ENCODE data around the gene CEP44.
"Not testable (repeated sequence)": the region's sequence is repeated elsewhere in the genome, so short reads cannot be mapped to it uniquely, and the experiment has no call there.

CEP44 gene, protein sequence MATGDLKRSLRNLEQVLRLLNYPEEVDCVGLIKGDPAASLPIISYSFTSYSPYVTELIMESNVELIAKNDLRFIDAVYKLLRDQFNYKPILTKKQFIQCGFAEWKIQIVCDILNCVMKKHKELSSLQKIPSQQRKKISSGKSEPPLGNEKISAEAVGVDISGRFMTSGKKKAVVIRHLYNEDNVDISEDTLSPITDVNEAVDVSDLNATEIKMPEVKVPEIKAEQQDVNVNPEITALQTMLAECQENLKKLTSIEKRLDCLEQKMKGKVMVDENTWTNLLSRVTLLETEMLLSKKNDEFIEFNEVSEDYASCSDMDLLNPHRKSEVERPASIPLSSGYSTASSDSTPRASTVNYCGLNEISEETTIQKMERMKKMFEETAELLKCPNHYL
- 3.6 to 24.3 (median 13.9) reads per million in 17 experiments for total RNA-seq

DNA sequence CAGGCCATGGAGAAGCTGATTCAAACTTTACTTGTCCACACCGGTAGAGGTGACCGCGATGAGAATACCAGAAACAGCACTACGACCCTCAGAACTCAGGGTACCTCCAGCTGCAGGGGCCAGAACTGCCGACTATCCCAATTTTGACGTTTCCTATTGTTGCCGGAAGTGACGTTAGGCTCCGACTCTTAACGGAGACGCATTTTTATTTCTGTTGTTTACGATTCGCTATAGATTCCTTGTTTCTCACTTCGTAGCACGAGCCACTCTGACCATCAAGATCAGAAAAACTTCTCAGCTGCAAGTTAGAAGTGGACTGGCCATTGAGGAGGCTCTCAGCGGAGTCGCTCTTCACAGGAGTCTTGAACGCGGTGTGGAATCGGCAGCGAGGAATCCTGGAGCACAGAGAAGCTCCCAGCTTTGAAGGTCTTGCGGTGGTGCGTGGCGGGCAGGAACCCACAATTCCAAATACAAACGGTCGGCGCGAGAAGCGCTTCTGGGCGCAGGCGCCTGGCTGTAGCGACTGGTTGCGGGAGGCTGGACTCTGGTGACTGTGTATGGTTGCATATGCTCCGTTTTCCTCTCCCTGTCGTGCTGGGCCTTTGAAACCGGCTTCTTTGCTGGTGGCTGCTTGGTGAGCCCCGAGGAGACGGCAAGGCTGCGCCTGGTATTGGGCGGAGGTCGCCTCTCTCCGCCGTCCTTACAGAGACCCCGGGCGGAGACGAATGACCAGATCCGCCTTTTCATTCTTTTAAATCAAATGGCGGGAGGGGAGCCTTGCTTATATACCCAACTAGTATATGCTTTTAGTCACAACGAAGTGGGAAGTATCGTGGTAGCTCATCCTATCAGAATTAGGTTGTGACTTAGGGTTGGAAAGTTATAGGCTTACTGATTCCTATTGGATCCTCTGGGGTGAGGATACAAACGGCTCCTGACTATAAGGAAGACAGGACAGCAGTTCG, at the start of gene CEP44, which contains the start of gene FBXO8:
TSS of gene CEP44 (plus strand) at position 405 of the 965 bp plus-strand sequence. CDS start 15,211 bp downstream, outside the sequence.
TSS of gene FBXO8 (minus strand) at position 161 of the 965 bp plus-strand sequence. CDS start 20,575 bp downstream, outside the sequence.
- DNase-seq, result peak; percentile 76 to 87 (median 84)

- DNase-seq, result no peak
Measured at GRCh38 chr4:174236359-174236758, 47.4 kb upstream of the CEP44 start.

DNA sequence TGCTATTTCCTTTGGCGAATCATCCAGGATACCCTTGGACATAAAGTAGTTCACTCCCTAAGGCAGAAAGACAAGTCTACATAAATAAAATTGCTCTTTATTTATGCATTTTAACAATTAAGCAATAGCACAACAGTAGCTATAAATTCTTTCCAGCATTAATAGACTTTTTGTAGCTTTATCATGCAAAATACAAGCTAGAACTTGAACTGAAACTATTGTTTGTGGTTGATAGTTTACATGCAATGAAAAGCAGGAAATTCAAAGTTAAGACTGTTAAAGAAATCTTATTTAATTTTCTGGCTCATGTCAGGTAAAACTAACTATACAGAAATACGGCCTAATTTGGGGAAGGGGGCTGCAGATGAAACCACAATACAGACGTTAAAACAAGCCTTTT, 42.5 kb upstream of the CEP44 start:
- DNase-seq, result no peak

GRCh38 chr4:174244441-174244840, 39.3 kb upstream of the CEP44 start:
- no peak for DNase-seq

DNA sequence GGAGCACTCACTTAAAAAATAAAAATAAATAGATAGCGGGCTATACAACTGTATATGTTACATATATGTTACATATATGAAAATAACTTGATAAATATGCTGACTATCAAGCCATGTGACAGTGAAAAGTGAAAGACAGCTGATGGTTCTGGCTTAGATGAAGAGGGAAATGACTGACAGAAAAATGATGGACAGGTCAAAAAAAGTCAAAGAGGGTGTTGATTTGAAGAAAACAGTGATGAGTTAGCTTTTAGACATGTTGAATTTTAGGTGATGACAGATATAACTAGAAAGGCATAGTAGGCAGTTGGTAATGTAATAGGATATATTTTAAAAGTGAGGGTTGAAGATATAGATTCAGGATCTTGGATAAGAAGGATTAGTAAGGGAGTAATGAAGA, 38.0 kb upstream of the CEP44 start:
- DNase-seq, result no peak

- DNase-seq, result no peak
Measured at GRCh38 chr4:174248407-174248806, 35.3 kb upstream of the CEP44 start.

GRCh38 chr4:174252412-174252811, 31.3 kb upstream of the CEP44 start:
- DNase-seq, result no peak

DNA sequence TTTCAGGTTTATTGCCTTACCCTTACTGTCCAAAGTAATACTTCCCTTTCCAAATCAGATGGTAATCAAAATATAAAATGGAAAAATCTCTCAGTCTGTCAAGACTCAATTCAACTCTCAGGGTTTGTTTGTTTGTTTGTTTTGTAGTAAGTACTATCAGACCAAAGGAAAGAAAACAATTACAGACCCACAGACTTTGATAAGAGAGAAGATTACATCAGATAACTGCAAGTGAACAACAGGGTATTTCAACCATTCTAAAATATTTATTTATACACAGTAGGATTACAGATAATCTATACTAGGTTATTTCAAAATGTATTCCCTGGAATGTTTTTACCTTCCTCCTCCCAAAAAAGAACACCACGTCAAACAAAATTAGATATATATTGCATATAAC, 29.1 kb upstream of the CEP44 start:
- DNase-seq, result no peak

- no peak for DNase-seq
Measured at GRCh38 chr4:174255374-174255773, 28.3 kb upstream of the CEP44 start.

DNA sequence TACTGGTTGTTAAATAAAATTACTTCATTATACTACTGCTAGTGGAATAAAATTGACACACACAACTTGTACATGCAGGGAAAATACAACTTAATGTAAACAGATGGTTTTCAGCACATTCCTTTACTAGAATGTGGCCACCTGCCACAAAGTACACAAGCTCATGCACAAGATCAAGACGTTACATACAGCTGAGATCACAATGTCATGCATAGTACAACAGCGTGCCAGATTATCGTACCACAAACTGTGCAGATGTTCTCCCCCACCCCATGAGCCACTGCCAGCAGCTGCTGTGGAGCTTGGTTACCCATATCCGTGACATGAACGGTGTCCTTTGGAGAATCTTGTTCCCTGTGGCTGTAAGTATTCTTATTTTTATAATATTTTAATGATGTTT, 27.9 kb upstream of the CEP44 start:
- no peak for DNase-seq

DNA sequence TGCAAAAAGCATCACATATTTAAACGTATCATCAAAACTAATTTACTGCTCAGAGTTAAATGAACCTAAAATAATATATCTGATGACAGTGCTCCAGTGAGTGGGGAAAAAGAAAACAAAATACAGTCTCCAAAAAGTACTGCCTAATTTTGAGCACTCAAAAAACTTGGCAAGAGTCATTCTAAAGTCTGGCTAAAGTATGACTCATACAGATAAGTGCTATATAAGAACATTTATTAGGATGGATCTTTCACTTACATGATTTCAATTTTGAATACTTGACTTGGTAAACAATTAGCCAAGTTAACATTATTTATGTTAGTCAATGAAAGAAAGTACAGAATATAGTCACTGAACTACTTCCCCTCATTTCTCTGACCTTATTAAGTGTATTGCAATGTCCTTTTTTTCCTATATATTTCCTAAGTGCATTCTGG, 27.4 kb upstream of the CEP44 start:
- no peak for DNase-seq

- no peak for DNase-seq
Measured at GRCh38 chr4:174259580-174259979, 24.1 kb upstream of the CEP44 start.

GRCh38 chr4:174260099-174260498, 23.6 kb upstream of the CEP44 start:
- DNase-seq, result peak in 2 of 4 experiments; percentile 6 to 7

- not testable (repeated sequence) for DNase-seq
Measured at GRCh38 chr4:174261432-174261831, 22.3 kb upstream of the CEP44 start.

GRCh38 chr4:174262624-174263444, 20.9 kb upstream of the CEP44 start:
- DNase-seq, result no peak

- DNase-seq, result no peak
Measured at GRCh38 chr4:174263445-174263736, 20.3 kb upstream of the CEP44 start.

DNA sequence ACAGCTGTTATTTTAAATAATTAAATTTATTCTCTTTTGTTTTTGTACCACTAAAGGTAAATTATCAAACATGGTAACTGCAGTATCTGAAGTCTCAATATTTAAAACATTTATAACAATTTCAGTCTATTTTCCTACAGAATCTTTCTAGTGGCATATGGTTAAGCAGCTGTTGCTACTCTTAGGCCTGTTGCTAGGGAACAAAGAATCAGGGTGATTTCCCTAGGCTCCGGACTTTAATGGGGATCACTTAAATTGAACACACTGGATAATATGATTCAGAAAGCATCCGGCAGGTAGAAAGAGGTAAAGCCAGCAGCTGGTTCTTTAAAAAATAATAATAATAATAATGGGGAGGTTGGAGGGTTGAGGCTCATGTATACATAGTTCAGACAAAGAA, 17.8 kb upstream of the CEP44 start:
- no peak for DNase-seq

DNA sequence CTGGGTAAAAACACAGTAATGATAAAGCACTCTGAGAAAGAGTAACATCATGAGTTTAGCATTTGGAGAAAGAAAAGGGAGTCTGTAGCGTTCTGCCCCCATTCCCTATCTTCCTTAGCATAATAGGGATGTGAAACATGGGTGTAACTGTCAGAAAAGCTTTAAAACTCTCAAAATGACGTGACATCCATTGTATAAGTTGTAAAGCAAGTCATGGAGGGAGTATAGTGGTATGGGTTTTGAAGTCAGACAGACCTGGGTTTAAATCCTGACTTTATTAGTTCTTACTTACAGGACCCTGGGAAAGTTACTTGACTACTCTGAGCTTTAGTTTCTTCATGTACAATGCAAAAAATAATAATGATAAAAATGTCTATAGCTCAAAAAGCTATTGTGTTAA, 17.3 kb upstream of the CEP44 start:
- no peak for DNase-seq

GRCh38 chr4:174273930-174274329, 9.8 kb upstream of the CEP44 start:
- DNase-seq, result no peak

DNA sequence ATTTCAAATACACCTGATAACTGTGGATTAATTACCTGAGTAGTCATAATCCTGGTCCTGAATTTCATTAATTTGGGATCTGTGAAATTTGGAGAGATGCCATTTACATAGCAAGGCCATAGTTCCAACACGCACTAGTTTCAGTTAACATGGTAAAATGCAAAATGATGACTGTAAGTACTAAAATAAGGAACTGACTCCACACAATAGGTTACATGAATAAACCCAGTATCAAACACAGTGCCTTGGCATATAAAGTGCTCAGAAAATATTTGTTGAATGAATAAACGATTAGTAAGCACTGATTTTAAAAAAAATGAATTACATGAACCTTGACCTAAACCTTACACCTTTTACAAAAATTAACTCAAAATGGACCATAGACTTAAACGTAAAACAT, 9.3 kb upstream of the CEP44 start:
- no peak for DNase-seq

- DNase-seq, result no peak
Measured at GRCh38 chr4:174275101-174275500, 8.6 kb upstream of the CEP44 start.

- no peak for DNase-seq
Measured at GRCh38 chr4:174277433-174277832, 6.3 kb upstream of the CEP44 start.

- no peak for DNase-seq
Measured at GRCh38 chr4:174278467-174278866, 5.2 kb upstream of the CEP44 start.

Measured in suppressor macrophage (primary cell).